Small intestine (tissue), 7 donors: ENCODE measurements around the gene TMEM95. TPM values are rescaled to one million over a fixed set of nuclear protein-coding genes. Genes with fewer than 3 reads are reported as not detected.
A peak's percentile ranks its signal among the peaks of the same experiment; 100 is the strongest.

Source experiments
- DNase-seq, 2 donors: peaks; one replicate each; pipeline versions ENCODE4 v3.0.0 to v3.0.0-alpha.2; 2013
- FAIRE-seq: peaks from 2 replicates; lab custom pipeline; 2012; peaks lifted over from hg19 to GRCh38; lab: Jason Lieb, UNC
- H3K27ac ChIP-seq, 3 donors: one replicate each; pipeline ENCODE4 v1.5.1; 2013; ENCODE audit warnings: low read length in 2 of 3, mild to moderate bottlenecking in 2 of 3, control low read depth in 1 of 3, inconsistent platforms in 1 of 3, low read depth in 1 of 3, moderate library complexity in 1 of 3
- H3K27me3 ChIP-seq, 3 donors: one replicate each; pipeline ENCODE4 v1.6.1; 2013; ENCODE audit warnings: low read length in 3 of 3, inconsistent platforms in 1 of 3; ENCODE audit not compliant: control insufficient read depth in 3 of 3, insufficient read depth in 3 of 3
- H3K36me3 ChIP-seq, 3 donors: one replicate each; pipeline ENCODE4 v1.6.1; 2013; ENCODE audit warnings: low read length in 3 of 3, inconsistent platforms in 1 of 3, low read depth in 1 of 3, mild to moderate bottlenecking in 1 of 3, moderate library complexity in 1 of 3; ENCODE audit not compliant: control insufficient read depth in 3 of 3, insufficient read depth in 2 of 3
- H3K4me1 ChIP-seq, 3 donors: one replicate each; pipeline ENCODE4 v1.6.1; 2013; ENCODE audit warnings: low read length in 2 of 3, inconsistent platforms in 1 of 3, low read depth in 1 of 3, mild to moderate bottlenecking in 1 of 3, moderate library complexity in 1 of 3; ENCODE audit not compliant: control insufficient read depth in 3 of 3, insufficient read depth in 2 of 3
- H3K4me3 ChIP-seq, 3 donors: one replicate each; pipeline ENCODE4 v1.5.1; 2013; ENCODE audit warnings: low read length in 3 of 3, control low read depth in 1 of 3, inconsistent platforms in 1 of 3, low read depth in 1 of 3, mild to moderate bottlenecking in 1 of 3, moderate library complexity in 1 of 3
- H3K9me3 ChIP-seq, 2 donors: one replicate each; pipeline ENCODE4 v1.6.1; 2013; ENCODE audit warnings: low read depth in 1 of 2, low read length in 1 of 2; ENCODE audit not compliant: control insufficient read depth in 2 of 2, insufficient read depth in 1 of 2
- WGBS, 3 donors: extraction: QIAGEN DNeasy Blood & Tissue Kit; methylation state at CpG; one replicate each; pipeline ENCODE4 v1.1.7; 2013; 5-methylcytosine and 5-hydroxymethylcytosine counted together
- polyA plus RNA-seq, 4 donors: library from polyadenylated mRNA; stranded (reverse) in 3 of 4; unstranded in 1 of 4; fragments of 200-250 nt in 3 of 4; fragments of 120-200 nt in 1 of 4; gene quantifications; one replicate each; pipeline versions ENCODE4 v1.2.1 to v1.2.3, GENCODE V29; 2013
- donor health status: healthy with polysubstance abuse.
- donor health status: control.
- donor health status: control.
- donor health status: Bipolar disorder and iron deficiency.
- donor health status: healthy.

The TMEM95 gene
- polyA plus RNA-seq, 4 donors, result not detected

GRCh38 chr17:7383371-7383741, 28.4 kb downstream of the TMEM95 start:
- H3K36me3 ChIP-seq, result peaks cover 0 to 39% (median 5%) of the 10 kb centered on the region in 3 donors
- WGBS, 3 donors, result 84 to 90% (median 90%) methylated on average over 10 to 11 of the region's 11 CpGs
- no peak for FAIRE-seq

GRCh38 chr17:7383742-7384488, 29.0 kb downstream of the TMEM95 start:
- DNase-seq (peak; percentile 31 to 79), FAIRE-seq (no peak)
- peaks cover 0 to 44% (median 7%) of the 10 kb centered on the region in 3 donors for H3K36me3 ChIP-seq
- 27 to 87% (median 60%) methylated on average over 57 to 65 of the region's 65 CpGs for WGBS, 3 donors
- peaks cover 0 to 2% of the 10 kb centered on the region in 2 donors for H3K9me3 ChIP-seq
- H3K4me1 ChIP-seq, result peaks cover 0 to 22% (median 0%) of the 10 kb centered on the region in 3 donors
- H3K27ac ChIP-seq, result peak overlapping the region in 1 of 3 donors; percentile 22
- peak overlapping the region in 2 of 3 donors; percentile 16 to 34 for H3K4me3 ChIP-seq
- H3K27me3 ChIP-seq, result peaks cover 0 to 21% (median 2%) of the 10 kb centered on the region in 3 donors

More at GRCh38 chr17:7383371-7383741, 28.4 kb downstream of the TMEM95 start:
- H3K27ac ChIP-seq, result no peak overlapping the region
- H3K9me3 ChIP-seq, result peaks cover 0 to 2% of the 10 kb centered on the region in 2 donors
- H3K4me3 ChIP-seq, result peak overlapping the region in 2 of 3 donors; percentile 16 to 34
- H3K27me3 ChIP-seq, result peaks cover 0 to 21% (median 2%) of the 10 kb centered on the region in 3 donors
- H3K4me1 ChIP-seq, result peaks cover 0 to 22% (median 0%) of the 10 kb centered on the region in 3 donors
- no peak for DNase-seq

- WGBS, 3 donors, result 57 to 93% (median 72%) methylated on average over 22 to 23 of the region's 23 CpGs
- H3K36me3 ChIP-seq, result peaks cover 0 to 51% (median 10%) of the 10 kb centered on the region in 3 donors
- H3K27me3 ChIP-seq, result peaks cover 0 to 21% (median under 1%) of the 10 kb centered on the region in 3 donors
- peaks cover 0 to 2% of the 10 kb centered on the region in 2 donors for H3K9me3 ChIP-seq
- peaks cover 0 to 22% (median 0%) of the 10 kb centered on the region in 3 donors for H3K4me1 ChIP-seq
- peak overlapping the region in 2 of 3 donors; percentile 16 to 34 for H3K4me3 ChIP-seq
- peak overlapping the region in 1 of 3 donors; percentile 22 for H3K27ac ChIP-seq
- DNase-seq (no peak), FAIRE-seq (no peak)
These were observed 29.6 kb downstream of the TMEM95 start for GRCh38 chr17:7384489-7385081.

GRCh38 chr17:7388856-7389255, 33.9 kb downstream of the TMEM95 start:
- Histone ChIP-seq H3K27me3 (peaks cover 0 to 6% (median 0%) of the 10 kb centered on the region in 3 donors), H3K36me3 (peaks cover 4 to 66% (median 10%) of the 10 kb centered on the region in 3 donors), H3K4me1 (peaks cover 0 to 10% (median 0%) of the 10 kb centered on the region in 3 donors), H3K4me3 (no peak overlapping the region), H3K9me3 (no peaks in the 10 kb centered on the region), H3K27ac (no peak overlapping the region)
- no peak for DNase-seq
- no peak for FAIRE-seq
- 95 to 97% (median 95%) methylated on average over 9 to 10 of the region's 10 CpGs for WGBS, 3 donors

GRCh38 chr17:7389924-7390910, 35.3 kb downstream of the TMEM95 start:
- Histone ChIP-seq H3K4me1 (peaks cover 0 to 15% (median 0%) of the 10 kb centered on the region in 3 donors), H3K36me3 (peaks cover 4 to 62% (median 10%) of the 10 kb centered on the region in 3 donors), H3K4me3 (no peak overlapping the region), H3K27me3 (peaks cover 0 to 6% (median 0%) of the 10 kb centered on the region in 3 donors), H3K27ac (no peak overlapping the region), H3K9me3 (no peaks in the 10 kb centered on the region)
- DNase-seq (no peak), FAIRE-seq (no peak)
- 88 to 93% (median 88%) methylated on average over 19 of the region's 19 CpGs for WGBS, 3 donors

- H3K4me1 ChIP-seq, result peaks cover 0 to 15% (median 0%) of the 10 kb centered on the region in 3 donors
- peaks cover 0 to 6% (median 0%) of the 10 kb centered on the region in 3 donors for H3K27me3 ChIP-seq
- H3K4me3 ChIP-seq, result no peak overlapping the region
- H3K27ac ChIP-seq, result no peak overlapping the region
- DNase-seq (no peak), FAIRE-seq (no peak)
- H3K9me3 ChIP-seq, result no peaks in the 10 kb centered on the region
- H3K36me3 ChIP-seq, result peaks cover 4 to 57% (median 10%) of the 10 kb centered on the region in 3 donors
- WGBS, 3 donors, result 43 to 64% (median 63%) methylated on average over 2 of the region's 2 CpGs
These were observed 36.4 kb downstream of the TMEM95 start for GRCh38 chr17:7391307-7391706.

GRCh38 chr17:7392696-7393612, 38.0 kb downstream of the TMEM95 start:
- H3K4me3 ChIP-seq, result peak overlapping the region in 2 of 3 donors; percentile 64 to 83
- no peaks in the 10 kb centered on the region for H3K9me3 ChIP-seq
- 61 to 75% (median 63%) methylated on average over 20 to 42 of the region's 42 CpGs for WGBS, 3 donors
- FAIRE-seq (no peak), DNase-seq (peak in 1 of 2 donors; percentile 32)
- H3K27me3 ChIP-seq, result peaks cover 0 to 6% (median 0%) of the 10 kb centered on the region in 3 donors
- H3K27ac ChIP-seq, result no peak overlapping the region
- peaks cover 4 to 40% (median 5%) of the 10 kb centered on the region in 3 donors for H3K36me3 ChIP-seq
- peaks cover 0 to 15% (median 0%) of the 10 kb centered on the region in 3 donors for H3K4me1 ChIP-seq
